ENCODE data around the gene RFX4. TPM values are rescaled to one million over a fixed set of nuclear protein-coding genes. Genes with fewer than 3 reads are reported as not detected.

RFX4 gene
- total RNA-seq, 1 experiment from 2014 or later = not detected

GRCh38 chr12:106680280-106680679, 97.5 kb downstream of the RFX4 start:
- CTCF ChIA-PET = no interaction called here
- no peaks in the 10 kb centered on the region for H3K79me2 ChIP-seq (ENCODE audit: insufficient read depth, low read length)
- H3K27ac ChIP-seq (ENCODE audit: low read depth, low read length) = no peak overlapping the region
- no peak overlapping the region for H2AFZ ChIP-seq (ENCODE audit: low read depth, low read length, poor library complexity, severe bottlenecking)
- H3K36me3 ChIP-seq (ENCODE audit: control insufficient read depth in 1 of 2, insufficient read depth in 2 of 2, low read length in 2 of 2) = no peaks in the 10 kb centered on the region
- DNase-seq (ENCODE audit: low read depth, low spot score) = no peak
- H3K9ac ChIP-seq (ENCODE audit: low read length) = no peak overlapping the region
- RAD21 ChIA-PET (ENCODE audit: low non-redundant PET in 1 of 2, low total read pairs in 2 of 2, uncharacterized antibody in 2 of 2, unreplicated experiment in 2 of 2) = no interaction called here
- H3K4me1 ChIP-seq (ENCODE audit: control insufficient read depth in 1 of 2, insufficient read depth in 2 of 2, low read length in 2 of 2) = no peaks in the 10 kb centered on the region
- H3K27me3 ChIP-seq (ENCODE audit: insufficient read depth, low read length) = no peaks in the 10 kb centered on the region
- H3K4me3 ChIP-seq (replicated peaks in 1 of 2; ENCODE audit: low read depth in 1 of 2, low read length in 2 of 2) = no peak overlapping the region
- no peak for ATAC-seq
- no peak overlapping the region for H3K4me2 ChIP-seq (ENCODE audit: low read length)
- no TSS peak for BruUV-seq (replicated peaks)
- H3K9me2 ChIP-seq (ENCODE audit: insufficient read depth) = no peaks in the 10 kb centered on the region
- H3K9me3 ChIP-seq (ENCODE audit: control insufficient read depth in 1 of 2, insufficient read depth in 1 of 2, low read depth in 1 of 2, low read length in 2 of 2) = no peaks in the 10 kb centered on the region
- intact Hi-C loops (cut with micrococcal nuclease) = no loop called here
- POLR2A ChIA-PET = no interaction called here
- TF ChIP-seq ELF1 (IDR thresholded peaks at IDR 0.05; ENCODE audit: borderline replicate concordance, low read depth) (no peak), TCF7L2 (IDR thresholded peaks at IDR 0.05; ENCODE audit: borderline replicate concordance, extremely low read depth, insufficient read depth, insufficient read length) (no peak), MAX (IDR thresholded peaks at IDR 0.05) (no peak)
- H4K20me1 ChIP-seq (ENCODE audit: insufficient read depth) = no peaks in the 10 kb centered on the region

- Histone ChIP-seq H3K9ac (ENCODE audit: low read length) (no peak overlapping the region), H3K4me1 (ENCODE audit: control insufficient read depth in 1 of 2, insufficient read depth in 2 of 2, low read length in 2 of 2) (no peaks in the 10 kb centered on the region), H3K4me2 (ENCODE audit: low read length) (no peak overlapping the region), H3K9me2 (ENCODE audit: insufficient read depth) (no peaks in the 10 kb centered on the region), H3K4me3 (replicated peaks in 1 of 2; ENCODE audit: low read depth in 1 of 2, low read length in 2 of 2) (no peak overlapping the region), H3K27ac (ENCODE audit: low read depth, low read length) (no peak overlapping the region), H2AFZ (ENCODE audit: low read depth, low read length, poor library complexity, severe bottlenecking) (no peak overlapping the region), H4K20me1 (ENCODE audit: insufficient read depth) (no peaks in the 10 kb centered on the region), H3K79me2 (ENCODE audit: insufficient read depth, low read length) (no peaks in the 10 kb centered on the region), H3K36me3 (ENCODE audit: control insufficient read depth in 1 of 2, insufficient read depth in 2 of 2, low read length in 2 of 2) (no peaks in the 10 kb centered on the region), H3K27me3 (ENCODE audit: insufficient read depth, low read length) (no peaks in the 10 kb centered on the region), H3K9me3 (ENCODE audit: control insufficient read depth in 1 of 2, insufficient read depth in 1 of 2, low read depth in 1 of 2, low read length in 2 of 2) (no peaks in the 10 kb centered on the region)
- intact Hi-C loops (cut with micrococcal nuclease) = no loop called here
- ChIA-PET RAD21 (ENCODE audit: low non-redundant PET in 1 of 2, low total read pairs in 2 of 2, uncharacterized antibody in 2 of 2, unreplicated experiment in 2 of 2) (no interaction called here), CTCF (no interaction called here), POLR2A (no interaction called here)
- BruUV-seq (replicated peaks) = no TSS peak
- DNase-seq (ENCODE audit: low read depth, low spot score) (no peak), ATAC-seq (no peak)
- TF ChIP-seq POLR2A (IDR thresholded peaks at IDR 0.05; ENCODE audit: borderline replicate concordance, extremely low read depth, insufficient read depth, insufficient read length) = no peak
- TF ChIP-seq EZH2 (IDR thresholded peaks at IDR 0.05) = no peak
- TF ChIP-seq ATF3 (IDR thresholded peaks at IDR 0.05) = no peak
- no peak for TF ChIP-seq RAD21 (IDR thresholded peaks at IDR 0.05; ENCODE audit: low read depth)
- TF ChIP-seq MAX (IDR thresholded peaks at IDR 0.05) = no peak
- TF ChIP-seq CTCF (IDR thresholded peaks at IDR 0.05 in 2 of 3, conservative IDR thresholded peaks at IDR 0.05 in 1 of 3; ENCODE audit: borderline replicate concordance in 1 of 3, insufficient read depth in 1 of 3, low read depth in 2 of 3, low read length in 2 of 3) = no peak
- TF ChIP-seq FOSL1 (IDR thresholded peaks at IDR 0.05; ENCODE audit: low read depth) = no peak
- no peak for TF ChIP-seq REST (IDR thresholded peaks at IDR 0.05; ENCODE audit: low read depth)
- no peak for TF ChIP-seq YY1 (IDR thresholded peaks at IDR 0.05; ENCODE audit: extremely low read depth, insufficient replicate concordance, low read depth, low read length)
- TF ChIP-seq POLR2AphosphoS5 (IDR thresholded peaks at IDR 0.05; ENCODE audit: low read depth, low read length) = no peak
- TF ChIP-seq EZH2phosphoT487 (IDR thresholded peaks at IDR 0.05; ENCODE audit: borderline replicate concordance) = no peak
These were observed 98.4 kb downstream of the RFX4 start for GRCh38 chr12:106681210-106681609.

All from HCT116 (cell line).